Pons (tissue), 1 donor: Measurements from ENCODE around the gene FAM98C.
"Not testable (repeated sequence)": the region's sequence is repeated elsewhere in the genome, so short reads cannot be mapped to it uniquely, and the experiment has no call there.

Experiments used
- DNase-seq: peaks from one replicate; pipeline ENCODE4 v3.0.0-alpha.2; 2016; ENCODE audit warnings: low spot score

Gene FAM98C

DNA sequence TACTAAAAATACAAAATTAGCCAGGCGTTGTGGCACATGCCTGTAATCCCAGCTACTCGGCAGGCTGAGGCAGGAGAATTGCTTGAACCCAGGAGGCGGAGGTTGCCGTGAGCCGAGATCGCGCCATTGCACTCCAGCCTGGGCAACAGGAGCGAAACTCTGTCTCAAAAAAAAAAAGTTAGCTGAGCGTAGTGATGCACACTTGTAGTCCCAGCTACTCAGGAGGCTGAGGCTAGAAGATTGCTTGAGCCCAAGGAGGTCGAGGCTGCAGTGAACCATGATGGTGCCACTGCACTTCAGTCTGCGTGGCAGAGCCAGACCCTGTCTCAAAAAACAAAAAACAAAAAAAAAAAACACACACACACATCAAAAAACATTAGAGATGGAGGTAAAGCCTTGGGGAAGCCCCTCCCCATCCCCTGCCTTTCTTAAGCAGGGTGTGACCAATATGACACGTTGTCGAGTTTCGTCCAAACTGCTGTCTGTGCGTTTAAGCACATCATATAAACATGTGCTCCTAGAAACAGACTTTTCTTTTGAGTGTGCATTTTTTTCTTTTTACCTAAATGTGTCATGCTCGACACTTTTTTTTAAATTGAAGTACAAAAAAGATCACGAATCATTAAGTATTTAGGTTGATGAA is 24.3 kb downstream of the FAM98C start:
- not testable (repeated sequence) for DNase-seq

- no peak for DNase-seq
These were observed 26.3 kb downstream of the FAM98C start for GRCh38 chr19:38429055-38429810.

DNA sequence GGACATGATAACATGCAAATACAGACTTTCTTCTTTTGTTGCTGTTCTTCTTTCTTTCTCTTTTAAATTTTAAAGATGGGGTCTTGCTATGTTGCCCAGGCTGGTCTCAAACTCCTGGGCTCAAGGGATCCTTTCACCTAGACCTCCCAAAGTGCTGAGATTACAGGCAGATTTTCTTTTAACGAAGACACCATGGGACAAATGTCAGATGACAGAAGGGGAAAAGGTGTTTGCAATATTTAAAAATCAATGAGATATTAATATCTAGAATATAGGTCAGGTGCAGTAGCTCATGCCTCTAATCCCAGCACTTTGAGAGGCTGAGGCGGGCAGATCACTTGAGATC is 26.9 kb downstream of the FAM98C start:
- DNase-seq = no peak

DNA sequence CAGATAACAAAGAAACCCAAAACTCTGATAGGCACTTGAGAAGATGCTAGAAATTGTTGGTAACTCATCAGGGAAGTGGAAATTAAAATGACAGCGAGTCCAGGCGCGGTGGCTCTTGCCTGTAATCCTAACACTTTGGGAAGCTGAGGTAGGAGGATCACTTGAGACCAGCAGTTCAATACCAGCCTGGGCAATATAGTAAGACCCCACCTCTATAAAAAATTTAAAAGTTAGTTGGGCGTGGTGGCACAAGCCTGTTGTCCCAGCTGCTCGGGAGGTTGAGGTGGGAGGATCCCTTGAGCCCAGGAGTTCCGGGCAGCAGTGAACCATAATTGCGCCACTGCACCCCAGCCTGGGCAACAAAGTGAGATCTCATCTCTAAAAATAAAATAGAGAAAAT is 28.0 kb downstream of the FAM98C start:
- no peak for DNase-seq

DNA sequence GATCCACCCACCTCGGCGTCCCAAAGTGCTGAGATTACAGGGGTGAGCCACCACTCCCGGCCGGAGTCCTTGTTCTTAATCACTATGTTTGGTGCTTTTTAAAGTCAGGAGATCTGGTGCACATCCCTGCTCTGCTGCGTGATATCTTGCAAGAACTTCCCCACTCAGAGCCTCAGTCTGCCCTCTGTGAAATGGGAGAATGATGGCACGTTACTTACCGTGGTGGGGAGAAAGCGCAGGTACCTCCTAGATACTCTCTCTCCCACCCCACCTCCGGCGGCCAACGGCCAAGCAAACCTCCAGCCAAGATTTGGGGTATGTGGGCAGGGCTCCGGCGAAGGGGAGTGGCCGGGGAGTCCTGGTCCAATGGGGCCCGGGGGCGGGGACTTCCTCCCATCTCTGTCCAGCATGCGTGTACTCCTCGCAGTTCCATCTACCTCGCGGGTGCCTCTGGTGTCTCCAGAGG is 30.4 kb downstream of the FAM98C start, which contains the start of gene RYR1:
RYR1 (plus strand) TSS at position 424 of the 466 bp plus-strand sequence. CDS start 139 bp downstream, outside the sequence.
- DNase-seq = peak; percentile 43

GRCh38 chr19:38434549-38435051 is 31.7 kb downstream of the FAM98C start:
- peak; percentile 61 for DNase-seq

DNA sequence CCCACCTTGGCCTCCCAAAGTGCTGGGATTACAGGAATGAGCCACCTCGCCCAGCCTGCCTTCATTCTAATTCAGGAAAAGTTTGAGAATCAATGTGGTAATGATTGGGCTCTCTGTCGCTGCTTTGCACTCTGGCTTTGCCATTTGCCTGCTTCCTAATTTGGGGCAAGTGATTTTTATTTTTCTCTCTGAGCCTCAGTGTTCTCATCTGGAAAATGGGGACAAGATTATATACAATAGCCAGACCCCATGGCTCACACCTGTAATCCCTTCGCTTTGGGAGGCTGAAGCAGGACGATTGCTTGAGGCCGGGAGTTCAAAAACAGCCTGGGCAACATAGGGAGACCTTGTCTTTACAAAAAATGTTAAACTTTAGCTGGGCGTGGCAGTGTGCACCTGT is 34.4 kb downstream of the FAM98C start:
- no peak for DNase-seq

DNA sequence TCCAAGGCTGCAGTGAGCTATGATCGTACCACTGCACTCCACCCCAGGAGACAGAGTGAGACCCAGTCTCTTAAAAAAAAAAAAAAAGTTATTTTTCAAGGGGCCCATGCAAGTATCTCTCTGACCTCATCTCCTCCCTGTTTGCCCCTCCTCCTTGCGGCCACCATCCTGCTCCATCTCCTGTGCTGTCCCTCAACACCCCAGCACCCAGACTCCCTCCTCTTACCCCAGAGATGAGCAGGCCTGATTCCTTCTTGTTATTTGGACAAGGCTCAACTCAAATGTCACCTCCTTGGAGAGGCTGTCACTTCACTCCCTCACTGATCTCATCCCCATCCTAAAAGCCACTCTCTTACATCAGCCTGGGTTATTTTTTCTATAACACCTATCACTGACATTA is 35.0 kb downstream of the FAM98C start:
- no peak for DNase-seq

GRCh38 chr19:38440592-38440991 is 37.7 kb downstream of the FAM98C start:
- DNase-seq = no peak

DNA sequence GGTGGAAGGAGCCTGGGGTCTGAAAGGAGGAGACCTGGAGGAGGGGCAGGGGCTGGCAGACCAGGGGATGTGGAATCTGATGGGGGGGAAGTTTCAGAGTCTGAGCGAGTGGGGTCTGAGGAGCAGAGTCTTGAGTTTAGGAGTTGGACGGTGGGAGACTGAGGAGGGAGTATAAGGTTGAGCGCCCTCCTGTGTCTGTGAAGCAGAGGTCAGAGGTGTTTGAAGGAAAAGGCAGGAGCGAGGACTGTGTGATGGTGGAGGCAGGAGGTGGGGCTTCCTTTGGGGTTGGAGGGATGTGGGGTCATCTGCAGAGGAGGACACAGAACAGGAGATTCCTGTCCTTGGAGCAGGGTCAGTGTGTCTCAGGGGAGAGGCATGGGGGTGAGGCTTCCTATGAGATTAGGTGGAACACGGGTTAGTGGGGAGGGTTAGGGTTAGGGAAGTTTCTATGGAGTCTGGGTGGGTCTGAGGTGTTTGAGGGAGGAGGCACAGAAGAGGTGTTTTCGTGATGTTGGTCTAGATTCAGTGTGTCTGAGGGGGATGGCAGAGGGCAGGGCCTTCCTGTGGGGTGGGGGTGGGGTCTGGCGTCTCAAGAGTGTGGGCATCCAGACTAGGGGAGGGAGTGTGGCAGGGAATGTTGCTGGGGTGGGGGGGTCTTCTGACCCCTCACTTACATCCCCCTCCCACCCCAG is 38.9 kb downstream of the FAM98C start:
- DNase-seq = no peak

DNA sequence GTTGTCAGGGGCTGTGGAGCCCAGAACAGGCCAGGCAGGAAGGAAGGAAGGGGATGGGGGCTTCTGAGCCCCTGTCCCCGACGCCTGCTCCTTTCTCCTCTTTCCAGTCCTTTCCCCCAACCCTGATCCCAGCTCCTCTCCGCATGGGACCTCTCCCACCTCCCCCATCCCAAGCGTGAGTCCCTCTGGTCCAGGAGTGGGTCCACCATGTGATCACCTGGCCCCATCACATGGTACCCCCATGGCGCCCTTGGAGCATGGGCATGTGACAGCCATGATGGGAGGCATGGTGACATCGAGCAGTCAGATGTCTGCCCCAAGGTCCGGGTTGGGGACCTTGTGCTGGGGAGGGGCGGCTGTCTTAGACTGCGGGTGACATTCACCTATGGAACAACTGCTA is 39.8 kb downstream of the FAM98C start:
- DNase-seq = no peak

GRCh38 chr19:38443458-38443999 is 40.6 kb downstream of the FAM98C start:
- no peak for DNase-seq

DNA sequence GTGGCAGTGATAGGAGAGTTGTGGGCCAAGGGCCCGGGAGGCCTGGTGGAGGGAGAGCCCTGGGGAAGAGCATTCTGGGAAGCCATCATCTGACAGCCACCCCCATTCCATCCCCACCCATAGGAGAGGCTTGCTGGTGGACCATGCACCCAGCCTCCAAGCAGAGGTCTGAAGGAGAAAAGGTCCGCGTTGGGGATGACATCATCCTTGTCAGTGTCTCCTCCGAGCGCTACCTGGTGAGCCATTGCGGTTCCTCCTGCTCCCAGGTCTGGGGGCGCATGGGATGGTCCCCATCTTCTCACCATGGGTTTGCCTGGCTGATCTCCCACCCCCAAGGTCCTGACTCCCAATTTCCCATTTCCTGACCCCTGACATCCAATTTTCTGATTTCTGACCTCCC is 41.1 kb downstream of the FAM98C start:
- DNase-seq = no peak

DNA sequence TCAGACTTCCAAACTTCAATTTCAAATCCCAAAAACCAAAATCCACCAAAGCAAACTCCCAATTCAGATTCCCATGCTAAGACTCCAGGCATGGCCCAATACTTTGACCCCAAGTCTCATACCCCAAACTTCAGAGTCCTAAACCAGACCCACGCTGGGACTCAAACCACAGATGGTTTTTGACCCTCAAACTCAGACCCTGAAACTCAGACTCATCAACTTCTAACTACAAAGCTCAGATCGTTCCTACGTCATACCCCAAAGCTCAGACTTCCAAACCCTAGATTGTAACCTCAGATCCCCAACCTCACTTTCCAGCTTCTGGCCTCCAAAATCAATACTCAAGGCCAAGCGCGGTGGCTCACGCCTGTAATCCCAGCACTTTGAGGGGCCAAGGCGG is 42.5 kb downstream of the FAM98C start:
- DNase-seq = no peak

DNA sequence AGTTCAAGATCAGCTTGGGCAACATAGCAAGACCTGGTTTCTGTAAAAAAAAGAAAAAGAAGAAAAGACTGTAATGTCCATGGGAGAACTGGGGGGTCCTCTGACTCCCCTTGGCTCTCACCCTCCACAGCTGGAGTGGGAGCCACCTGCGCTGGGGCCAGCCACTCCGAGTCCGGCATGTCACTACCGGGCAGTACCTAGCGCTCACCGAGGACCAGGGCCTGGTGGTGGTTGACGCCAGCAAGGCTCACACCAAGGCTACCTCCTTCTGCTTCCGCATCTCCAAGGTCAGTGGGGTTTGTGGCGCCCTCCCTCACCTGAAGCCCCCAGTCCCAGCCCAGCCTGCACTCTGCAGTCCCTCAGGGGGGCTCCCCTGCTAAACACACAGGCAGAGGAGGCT is 45.3 kb downstream of the FAM98C start:
- DNase-seq = no peak

GRCh38 chr19:38449518-38449917 is 46.6 kb downstream of the FAM98C start:
- DNase-seq = no peak

DNA sequence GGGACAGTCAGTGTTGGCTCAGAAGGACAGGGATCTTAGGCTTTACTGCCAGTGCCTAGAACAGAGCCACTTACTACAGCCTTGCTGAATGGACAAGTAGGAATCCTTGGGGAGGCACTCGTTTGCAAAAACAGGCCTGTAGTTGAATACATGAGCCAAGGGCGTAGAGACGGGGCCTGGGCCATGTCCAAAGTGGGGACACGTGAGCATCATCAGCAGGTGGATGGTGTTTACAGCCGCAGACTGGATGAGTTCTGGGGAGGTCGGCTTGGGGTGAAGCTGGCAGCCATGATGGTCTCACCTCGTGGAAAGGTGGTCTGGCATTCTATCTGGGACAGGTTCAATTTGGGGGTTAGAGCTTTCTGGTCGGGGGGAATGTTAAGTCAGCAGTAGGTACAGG is 48.1 kb downstream of the FAM98C start:
- no peak for DNase-seq

GRCh38 chr19:38451629-38452028 is 48.7 kb downstream of the FAM98C start:
- no peak for DNase-seq

GRCh38 chr19:38452430-38453366 is 49.8 kb downstream of the FAM98C start:
- no peak for DNase-seq

- DNase-seq = no peak
These were observed 50.7 kb downstream of the FAM98C start for GRCh38 chr19:38453596-38453995.

- no peak for DNase-seq
These were observed 52.1 kb downstream of the FAM98C start for GRCh38 chr19:38455031-38455430.
